ENCODE measurements around the gene BAK1.

DNA sequence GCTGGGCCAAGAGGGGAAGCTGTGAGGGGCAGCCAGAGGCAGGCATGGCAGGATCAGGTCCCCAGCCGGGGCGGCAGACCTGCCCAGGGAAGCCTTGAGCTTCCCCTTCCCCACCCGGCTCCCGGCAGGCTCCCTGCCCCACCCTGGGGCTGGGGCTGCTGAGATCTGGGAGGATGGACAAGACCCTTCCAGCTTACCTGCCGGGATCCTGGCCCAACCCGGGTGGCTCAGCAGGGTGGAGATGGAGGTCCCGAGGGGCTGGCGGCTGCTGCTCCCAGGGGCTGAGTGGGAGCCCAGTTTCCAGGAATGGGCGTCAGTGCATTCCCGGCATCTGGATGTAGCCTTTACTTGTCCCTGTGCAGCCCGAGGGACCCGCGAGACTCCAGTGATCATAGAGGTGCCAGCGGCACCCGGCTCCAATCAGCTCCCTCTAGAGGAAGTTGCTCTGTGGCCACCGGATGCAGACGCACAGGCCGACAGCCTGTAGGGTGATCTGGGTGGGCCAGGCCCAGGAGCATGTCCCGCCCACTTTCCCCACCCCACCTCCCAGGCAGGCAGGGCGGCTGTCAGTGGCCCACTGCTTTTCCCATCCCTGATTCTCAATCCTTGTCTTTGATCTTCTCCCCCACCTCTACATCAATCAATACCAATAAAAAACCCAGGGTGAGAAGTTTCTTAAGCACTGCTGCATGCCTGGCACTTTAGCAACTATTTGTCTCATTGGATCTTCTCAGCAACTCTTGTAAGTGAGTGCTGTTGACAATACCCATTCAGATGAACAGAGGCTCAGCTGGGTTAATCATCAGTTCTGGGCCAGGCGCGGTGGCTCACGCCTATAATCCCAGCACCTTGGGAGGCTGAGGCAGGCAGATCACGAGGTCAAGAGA is at the start of gene BAK1:
- TF ChIP-seq EZH2 (IDR thresholded peaks at IDR 0.05; ENCODE audit: low read length, unreplicated experiment): no peak
- TF ChIP-seq, protein P1, sequence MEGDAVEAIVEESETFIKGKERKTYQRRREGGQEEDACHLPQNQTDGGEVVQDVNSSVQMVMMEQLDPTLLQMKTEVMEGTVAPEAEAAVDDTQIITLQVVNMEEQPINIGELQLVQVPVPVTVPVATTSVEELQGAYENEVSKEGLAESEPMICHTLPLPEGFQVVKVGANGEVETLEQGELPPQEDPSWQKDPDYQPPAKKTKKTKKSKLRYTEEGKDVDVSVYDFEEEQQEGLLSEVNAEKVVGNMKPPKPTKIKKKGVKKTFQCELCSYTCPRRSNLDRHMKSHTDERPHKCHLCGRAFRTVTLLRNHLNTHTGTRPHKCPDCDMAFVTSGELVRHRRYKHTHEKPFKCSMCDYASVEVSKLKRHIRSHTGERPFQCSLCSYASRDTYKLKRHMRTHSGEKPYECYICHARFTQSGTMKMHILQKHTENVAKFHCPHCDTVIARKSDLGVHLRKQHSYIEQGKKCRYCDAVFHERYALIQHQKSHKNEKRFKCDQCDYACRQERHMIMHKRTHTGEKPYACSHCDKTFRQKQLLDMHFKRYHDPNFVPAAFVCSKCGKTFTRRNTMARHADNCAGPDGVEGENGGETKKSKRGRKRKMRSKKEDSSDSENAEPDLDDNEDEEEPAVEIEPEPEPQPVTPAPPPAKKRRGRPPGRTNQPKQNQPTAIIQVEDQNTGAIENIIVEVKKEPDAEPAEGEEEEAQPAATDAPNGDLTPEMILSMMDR (conservative IDR thresholded peaks at IDR 0.05; ENCODE audit: low read depth, low read length): peak; percentile 54

Measured in PC-3 (cell line).